Tongue (tissue), 2 donors: ENCODE measurements around the gene ITGAV. TPM values are rescaled to one million over a fixed set of nuclear protein-coding genes. Genes with fewer than 3 reads are reported as not detected.
"Not testable (repeated sequence)": the region's sequence is repeated elsewhere in the genome, so short reads cannot be mapped to it uniquely, and the experiment has no call there.

Experiments
- DNase-seq: peaks from one replicate; pipeline ENCODE4 v3.0.0-alpha.2; 2015
- total RNA-seq: library from RNA; depleted of rRNA; stranded (reverse); fragments of >200 nt; gene quantifications from one replicate; pipeline ENCODE4 v1.2.3, GENCODE V29; 2014

Gene ITGAV
- 117 TPM for total RNA-seq

DNA sequence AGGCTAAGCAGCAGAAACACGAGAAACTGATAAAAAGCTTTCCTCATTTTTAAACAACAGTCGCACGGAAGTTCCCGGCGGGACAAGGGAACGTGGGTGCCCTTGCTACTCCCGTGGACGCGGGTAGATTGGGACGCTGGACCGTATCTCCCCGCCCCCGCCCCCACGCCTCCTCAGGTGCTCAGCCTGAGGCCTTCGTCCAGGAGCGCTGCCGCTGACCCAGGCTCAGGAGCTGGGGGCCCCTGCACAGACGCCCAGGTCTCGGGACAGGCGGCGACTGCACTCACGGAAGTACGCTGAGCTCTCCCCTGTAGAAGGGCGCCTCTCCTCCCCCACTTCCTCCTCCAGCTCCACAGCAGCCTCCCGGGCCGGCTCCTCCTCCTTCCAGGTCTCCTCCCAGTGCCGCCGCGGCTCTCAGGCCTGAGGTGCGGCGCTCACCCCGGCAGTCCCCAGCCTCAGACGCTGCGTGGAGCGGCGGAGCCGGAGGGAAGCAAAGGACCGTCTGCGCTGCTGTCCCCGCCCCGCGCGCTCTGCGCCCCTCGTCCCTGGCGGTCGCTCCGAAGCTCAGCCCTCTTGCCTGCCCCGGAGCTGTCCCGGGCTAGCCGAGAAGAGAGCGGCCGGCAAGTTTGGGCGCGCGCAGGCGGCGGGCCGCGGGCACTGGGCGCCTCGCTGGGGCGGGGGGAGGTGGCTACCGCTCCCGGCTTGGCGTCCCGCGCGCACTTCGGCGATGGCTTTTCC is at the start of gene ITGAV:
Gene ITGAV (plus strand): TSS at position 445 of the 738 bp plus-strand sequence. CDS start 283 bp downstream, at position 728.
- DNase-seq: peak; percentile 95

GRCh38 chr2:186540941-186541340 is 48.9 kb upstream of the ITGAV start:
- peak; percentile 49 for DNase-seq

GRCh38 chr2:186542002-186542401 is 47.9 kb upstream of the ITGAV start:
- no peak for DNase-seq

- DNase-seq: no peak
These were observed 46.2 kb upstream of the ITGAV start for GRCh38 chr2:186543561-186544131.

GRCh38 chr2:186544255-186544675 is 45.6 kb upstream of the ITGAV start:
- no peak for DNase-seq

DNA sequence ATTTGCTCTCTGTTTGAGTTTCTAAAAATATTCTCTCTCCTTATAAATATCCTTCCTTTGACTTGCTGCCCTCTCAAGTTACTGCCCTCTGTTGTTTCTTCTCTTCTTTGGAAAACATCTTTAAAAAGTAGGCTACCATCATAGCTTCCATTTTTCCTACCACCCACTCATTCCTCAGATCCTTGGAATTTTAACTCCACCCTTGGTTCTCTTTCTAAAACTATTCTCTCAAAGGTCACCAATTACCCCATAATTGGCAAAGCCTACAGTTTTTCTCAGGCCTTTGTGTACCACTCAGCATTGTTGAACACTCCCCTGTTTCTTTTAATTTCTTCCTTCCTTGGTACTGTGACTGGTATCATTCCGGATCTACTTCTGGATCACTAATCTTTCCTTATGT is 43.0 kb upstream of the ITGAV start:
- DNase-seq: no peak

DNA sequence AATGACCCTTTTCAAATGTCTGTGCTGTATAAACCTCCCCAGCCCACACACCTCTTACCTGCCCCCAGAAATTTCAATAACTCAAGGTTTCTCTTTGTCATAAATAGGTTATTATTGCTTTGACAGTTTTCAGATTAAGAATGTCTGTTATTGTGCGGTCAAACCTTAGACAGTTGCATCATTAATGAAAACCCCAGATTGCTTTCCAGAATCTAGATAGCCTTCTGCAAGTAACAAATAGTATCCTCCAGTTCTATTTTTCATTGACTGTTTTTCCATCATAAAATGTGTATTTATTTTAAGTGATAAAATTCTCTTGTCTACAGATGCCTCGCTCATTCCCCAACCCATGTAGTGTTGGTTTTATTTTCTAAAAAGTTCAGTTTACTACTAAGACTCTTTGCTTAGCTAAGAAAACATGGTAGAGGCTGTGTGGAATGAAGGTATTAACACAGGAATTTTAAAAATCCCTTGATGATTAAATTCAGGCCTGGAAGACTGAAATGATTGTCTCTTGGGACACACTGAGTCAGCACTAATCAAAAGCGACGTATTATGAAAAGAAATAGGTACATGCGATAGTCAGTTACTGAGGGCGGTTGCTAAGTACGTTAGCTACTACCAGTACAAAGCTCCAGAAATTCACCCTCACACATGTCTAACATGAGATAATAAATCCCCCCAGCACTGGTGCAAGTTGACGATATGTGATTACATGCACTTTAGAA is 38.4 kb upstream of the ITGAV start:
- no peak for DNase-seq

DNA sequence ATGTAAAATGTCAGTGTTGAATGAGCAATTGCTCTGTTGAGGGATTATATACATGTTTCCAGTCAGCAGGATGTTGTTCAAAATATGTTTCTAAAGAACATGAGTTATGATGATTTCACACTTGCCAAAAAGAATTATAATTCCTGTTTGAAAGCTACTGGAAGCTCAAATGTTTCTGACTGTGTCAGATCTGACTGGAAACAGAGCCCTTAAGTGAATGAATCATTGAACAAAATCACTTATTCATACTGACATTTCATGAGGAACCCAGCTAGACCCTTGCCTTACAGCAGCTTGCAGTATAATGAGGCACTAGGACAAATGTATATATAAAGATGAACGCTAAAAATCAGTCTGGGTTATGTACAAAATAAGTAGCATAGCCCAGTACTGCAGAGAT is 35.4 kb upstream of the ITGAV start:
- DNase-seq: no peak

GRCh38 chr2:186554850-186555671 is 34.8 kb upstream of the ITGAV start:
- DNase-seq: no peak

- DNase-seq: no peak
These were observed 31.2 kb upstream of the ITGAV start for GRCh38 chr2:186558512-186559276.

- DNase-seq: no peak
These were observed 30.5 kb upstream of the ITGAV start for GRCh38 chr2:186559370-186559769.

GRCh38 chr2:186559848-186560247 is 30.0 kb upstream of the ITGAV start:
- no peak for DNase-seq

GRCh38 chr2:186560254-186560653 is 29.6 kb upstream of the ITGAV start:
- DNase-seq: no peak

- no peak for DNase-seq
These were observed 28.2 kb upstream of the ITGAV start for GRCh38 chr2:186561467-186562208.

GRCh38 chr2:186562209-186562578 is 27.7 kb upstream of the ITGAV start:
- no peak for DNase-seq

GRCh38 chr2:186568600-186568999 is 21.3 kb upstream of the ITGAV start:
- DNase-seq: not testable (repeated sequence)

DNA sequence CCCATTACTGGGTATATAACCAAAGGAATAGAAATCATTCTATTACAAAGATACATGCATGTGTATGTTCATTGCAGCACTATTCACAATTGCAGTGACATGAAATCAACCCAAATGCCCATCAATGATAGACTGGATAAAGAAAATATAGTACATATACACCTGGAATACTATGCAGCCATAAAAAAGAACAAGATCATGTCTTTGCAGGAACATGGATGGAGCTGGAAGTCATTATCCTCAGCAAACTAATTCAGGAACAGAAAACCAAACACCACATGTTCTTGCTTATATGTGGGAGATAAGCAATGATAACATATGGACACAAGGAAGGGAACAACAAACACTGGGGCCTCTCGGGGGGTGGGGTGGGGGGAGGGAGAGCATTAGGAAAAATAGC is 20.7 kb upstream of the ITGAV start:
- not testable (repeated sequence) for DNase-seq

GRCh38 chr2:186569897-186570296 is 20.0 kb upstream of the ITGAV start:
- no peak for DNase-seq

DNA sequence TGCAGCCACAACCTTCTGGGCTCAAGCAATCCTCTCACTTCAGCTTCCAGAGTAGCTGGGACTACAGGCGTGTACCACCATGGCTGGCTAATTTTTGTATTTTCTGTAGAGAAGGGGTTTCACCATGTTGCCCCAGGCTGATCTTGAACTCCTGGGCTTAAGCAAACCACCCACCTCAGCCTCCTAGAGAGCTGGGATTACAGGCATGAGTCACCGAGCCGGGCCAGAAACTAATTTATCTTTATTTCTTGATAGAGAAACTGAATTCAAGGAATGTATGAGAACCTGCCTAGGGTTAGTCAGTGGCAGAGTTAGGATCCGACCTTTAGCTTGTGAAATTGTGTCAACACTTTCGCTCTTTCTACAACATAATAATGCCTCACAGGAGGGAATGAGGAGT is 19.3 kb upstream of the ITGAV start:
- DNase-seq: no peak

DNA sequence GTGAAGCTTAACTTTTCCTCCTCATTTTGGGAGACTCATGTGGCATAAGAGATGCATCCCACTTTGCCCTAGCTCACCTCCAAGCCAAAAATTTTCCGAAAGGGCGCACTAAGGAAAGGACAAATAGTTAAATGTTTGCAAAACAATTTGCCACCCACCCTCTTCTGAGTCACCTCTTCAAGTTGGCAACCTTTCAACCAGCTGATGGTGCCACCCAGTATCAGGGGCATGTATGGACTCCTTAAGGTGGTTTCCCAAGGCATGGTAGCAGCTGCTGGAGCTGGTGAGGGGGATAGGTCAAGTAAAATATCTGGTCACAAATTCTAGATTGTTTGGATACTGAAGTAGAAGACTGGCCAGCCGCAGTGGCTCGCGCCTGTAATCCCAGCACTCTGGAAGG is 17.2 kb upstream of the ITGAV start:
- DNase-seq: no peak

- no peak for DNase-seq
These were observed 16.3 kb upstream of the ITGAV start for GRCh38 chr2:186573531-186573930.
